Activated CD8-positive, alpha-beta memory T cell treated with anti-CD3 and anti-CD28 coated beads, Interleukin-2, amount 50 U/mL, for 1 hour (primary cell): ENCODE data around the gene ANKIB1.

Source experiments
- DNase-seq: peaks from one replicate; pipeline ENCODE4 v3.0.0-alpha.2; 2020; ENCODE audit errors: extremely low read depth

Gene ANKIB1

GRCh38 chr7:92268921-92269320 lies 23.1 kb downstream of the ANKIB1 start:
- DNase-seq: no peak

GRCh38 chr7:92275327-92275726 lies 29.6 kb downstream of the ANKIB1 start:
- no peak for DNase-seq

- DNase-seq: no peak
Measured at GRCh38 chr7:92276460-92276864, 30.7 kb downstream of the ANKIB1 start.

GRCh38 chr7:92279396-92280031 lies 33.7 kb downstream of the ANKIB1 start:
- DNase-seq: no peak

- no peak for DNase-seq
Measured at GRCh38 chr7:92281031-92281430, 35.3 kb downstream of the ANKIB1 start.

GRCh38 chr7:92282221-92282814 lies 36.5 kb downstream of the ANKIB1 start:
- DNase-seq: no peak

- DNase-seq: no peak
Measured at GRCh38 chr7:92282930-92283329, 37.2 kb downstream of the ANKIB1 start.

GRCh38 chr7:92289321-92289720 lies 43.5 kb downstream of the ANKIB1 start:
- no peak for DNase-seq

GRCh38 chr7:92292981-92293380 lies 47.2 kb downstream of the ANKIB1 start:
- no peak for DNase-seq

GRCh38 chr7:92293896-92294590 lies 48.3 kb downstream of the ANKIB1 start:
- no peak for DNase-seq

GRCh38 chr7:92295391-92295790 lies 49.6 kb downstream of the ANKIB1 start:
- DNase-seq: no peak

GRCh38 chr7:92296235-92296634 lies 50.5 kb downstream of the ANKIB1 start:
- DNase-seq: no peak

- DNase-seq: no peak
Measured at GRCh38 chr7:92296880-92297445, 51.2 kb downstream of the ANKIB1 start.

- DNase-seq: no peak
Measured at GRCh38 chr7:92297736-92298135, 52.0 kb downstream of the ANKIB1 start.

- no peak for DNase-seq
Measured at GRCh38 chr7:92303761-92304160, 58.0 kb downstream of the ANKIB1 start.

- DNase-seq: no peak
Measured at GRCh38 chr7:92304406-92304893, 58.7 kb downstream of the ANKIB1 start.

GRCh38 chr7:92306153-92306552 lies 60.4 kb downstream of the ANKIB1 start:
- no peak for DNase-seq

GRCh38 chr7:92313055-92313454 lies 67.3 kb downstream of the ANKIB1 start:
- DNase-seq: no peak

- DNase-seq: no peak
Measured at GRCh38 chr7:92319243-92319642, 73.5 kb downstream of the ANKIB1 start.

GRCh38 chr7:92325173-92325572 lies 79.4 kb downstream of the ANKIB1 start:
- DNase-seq: no peak

GRCh38 chr7:92325858-92326257 lies 80.1 kb downstream of the ANKIB1 start:
- no peak for DNase-seq

GRCh38 chr7:92330835-92331438 lies 85.2 kb downstream of the ANKIB1 start:
- no peak for DNase-seq
